T-helper 17 cell (primary cell): ENCODE results near the gene HSPA8. TPM values are rescaled to one million over a fixed set of nuclear protein-coding genes. Genes with fewer than 3 reads are reported as not detected.

ENCODE experiments used
- total RNA-seq, 4 donors: library from RNA in 2 of 4; stranded (reverse) in 2 of 4; gene quantifications; one replicate each; pipeline ENCODE4 v1.2.3 and lab custom pipeline; 2022 to 2026

HSPA8 gene
- total RNA-seq, 2 donors from 2014 or later = 1,034 to 1,253 TPM

Other genes with a start within 250 kb of the HSPA8 start
- gene CRTAM, start 223.6 kb downstream of the HSPA8 start, total RNA-seq = not detected
- gene JHY, start 179.4 kb downstream of the HSPA8 start, total RNA-seq = 1 to 10 TPM; 2.2 to 3.0 TPM
- not detected for gene BSX, start 80.3 kb downstream of the HSPA8 start, total RNA-seq
- under 1 TPM; 0.26 to 0.67 TPM for gene CLMP, start 133.1 kb upstream of the HSPA8 start, total RNA-seq